ENCODE data around the gene PTPRM.

DNA sequence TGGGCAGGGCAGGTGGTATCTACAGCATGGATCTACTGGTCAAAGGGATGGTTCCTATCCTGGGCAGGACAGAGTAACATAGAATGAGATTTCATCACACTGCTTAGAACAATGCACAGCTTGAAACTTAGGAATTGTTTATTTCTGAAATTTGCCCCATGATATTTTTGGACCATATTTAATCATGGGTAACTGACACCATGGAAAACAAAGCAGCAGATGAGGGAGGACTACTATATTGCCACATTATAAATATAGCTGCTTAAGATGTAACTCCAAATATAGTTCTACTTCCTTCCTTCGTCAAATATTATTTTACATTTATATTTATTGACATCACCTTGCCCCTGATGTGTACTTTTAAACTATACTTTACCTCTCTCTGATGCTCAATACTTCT, 254.7 kb downstream of the PTPRM start:
- TF ChIP-seq, protein P1, sequence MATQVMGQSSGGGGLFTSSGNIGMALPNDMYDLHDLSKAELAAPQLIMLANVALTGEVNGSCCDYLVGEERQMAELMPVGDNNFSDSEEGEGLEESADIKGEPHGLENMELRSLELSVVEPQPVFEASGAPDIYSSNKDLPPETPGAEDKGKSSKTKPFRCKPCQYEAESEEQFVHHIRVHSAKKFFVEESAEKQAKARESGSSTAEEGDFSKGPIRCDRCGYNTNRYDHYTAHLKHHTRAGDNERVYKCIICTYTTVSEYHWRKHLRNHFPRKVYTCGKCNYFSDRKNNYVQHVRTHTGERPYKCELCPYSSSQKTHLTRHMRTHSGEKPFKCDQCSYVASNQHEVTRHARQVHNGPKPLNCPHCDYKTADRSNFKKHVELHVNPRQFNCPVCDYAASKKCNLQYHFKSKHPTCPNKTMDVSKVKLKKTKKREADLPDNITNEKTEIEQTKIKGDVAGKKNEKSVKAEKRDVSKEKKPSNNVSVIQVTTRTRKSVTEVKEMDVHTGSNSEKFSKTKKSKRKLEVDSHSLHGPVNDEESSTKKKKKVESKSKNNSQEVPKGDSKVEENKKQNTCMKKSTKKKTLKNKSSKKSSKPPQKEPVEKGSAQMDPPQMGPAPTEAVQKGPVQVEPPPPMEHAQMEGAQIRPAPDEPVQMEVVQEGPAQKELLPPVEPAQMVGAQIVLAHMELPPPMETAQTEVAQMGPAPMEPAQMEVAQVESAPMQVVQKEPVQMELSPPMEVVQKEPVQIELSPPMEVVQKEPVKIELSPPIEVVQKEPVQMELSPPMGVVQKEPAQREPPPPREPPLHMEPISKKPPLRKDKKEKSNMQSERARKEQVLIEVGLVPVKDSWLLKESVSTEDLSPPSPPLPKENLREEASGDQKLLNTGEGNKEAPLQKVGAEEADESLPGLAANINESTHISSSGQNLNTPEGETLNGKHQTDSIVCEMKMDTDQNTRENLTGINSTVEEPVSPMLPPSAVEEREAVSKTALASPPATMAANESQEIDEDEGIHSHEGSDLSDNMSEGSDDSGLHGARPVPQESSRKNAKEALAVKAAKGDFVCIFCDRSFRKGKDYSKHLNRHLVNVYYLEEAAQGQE (IDR thresholded peaks at IDR 0.05; ENCODE audit: borderline replicate concordance) = no peak
- no peak for TF ChIP-seq POLR2AphosphoS5 (IDR thresholded peaks at IDR 0.05)
- TF ChIP-seq, protein P2, sequence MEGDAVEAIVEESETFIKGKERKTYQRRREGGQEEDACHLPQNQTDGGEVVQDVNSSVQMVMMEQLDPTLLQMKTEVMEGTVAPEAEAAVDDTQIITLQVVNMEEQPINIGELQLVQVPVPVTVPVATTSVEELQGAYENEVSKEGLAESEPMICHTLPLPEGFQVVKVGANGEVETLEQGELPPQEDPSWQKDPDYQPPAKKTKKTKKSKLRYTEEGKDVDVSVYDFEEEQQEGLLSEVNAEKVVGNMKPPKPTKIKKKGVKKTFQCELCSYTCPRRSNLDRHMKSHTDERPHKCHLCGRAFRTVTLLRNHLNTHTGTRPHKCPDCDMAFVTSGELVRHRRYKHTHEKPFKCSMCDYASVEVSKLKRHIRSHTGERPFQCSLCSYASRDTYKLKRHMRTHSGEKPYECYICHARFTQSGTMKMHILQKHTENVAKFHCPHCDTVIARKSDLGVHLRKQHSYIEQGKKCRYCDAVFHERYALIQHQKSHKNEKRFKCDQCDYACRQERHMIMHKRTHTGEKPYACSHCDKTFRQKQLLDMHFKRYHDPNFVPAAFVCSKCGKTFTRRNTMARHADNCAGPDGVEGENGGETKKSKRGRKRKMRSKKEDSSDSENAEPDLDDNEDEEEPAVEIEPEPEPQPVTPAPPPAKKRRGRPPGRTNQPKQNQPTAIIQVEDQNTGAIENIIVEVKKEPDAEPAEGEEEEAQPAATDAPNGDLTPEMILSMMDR (IDR thresholded peaks at IDR 0.05; ENCODE audit: poor library complexity, severe bottlenecking) = no peak
- TF ChIP-seq SMC3 (conservative IDR thresholded peaks at IDR 0.05; ENCODE audit: poor library complexity) = no peak
- TF ChIP-seq EZH2 (IDR thresholded peaks at IDR 0.05; ENCODE audit: borderline replicate concordance, insufficient read depth, low read length, poor library complexity, severe bottlenecking) = no peak
